Erythroblast (primary cell): ENCODE data around the gene MYZAP.

Source experiments
- GATA1 ChIP-seq: IDR thresholded peaks from 2 replicates; pipeline ENCODE4 v1.6.1; 2011; ENCODE audit warnings: low read depth, mild to moderate bottlenecking, control low read depth, low read length, moderate library complexity
- POLR2A ChIP-seq: IDR thresholded peaks from 2 replicates; pipeline ENCODE4 v1.6.1; 2011; ENCODE audit warnings: mild to moderate bottlenecking, low read length

- TF ChIP-seq POLR2A (no peak), GATA1 (no peak)
Observed at GRCh38 chr15:57553526-57553925, 38.2 kb upstream of the MYZAP start.
